Measurements from ENCODE around the gene IGSF21.

DNA sequence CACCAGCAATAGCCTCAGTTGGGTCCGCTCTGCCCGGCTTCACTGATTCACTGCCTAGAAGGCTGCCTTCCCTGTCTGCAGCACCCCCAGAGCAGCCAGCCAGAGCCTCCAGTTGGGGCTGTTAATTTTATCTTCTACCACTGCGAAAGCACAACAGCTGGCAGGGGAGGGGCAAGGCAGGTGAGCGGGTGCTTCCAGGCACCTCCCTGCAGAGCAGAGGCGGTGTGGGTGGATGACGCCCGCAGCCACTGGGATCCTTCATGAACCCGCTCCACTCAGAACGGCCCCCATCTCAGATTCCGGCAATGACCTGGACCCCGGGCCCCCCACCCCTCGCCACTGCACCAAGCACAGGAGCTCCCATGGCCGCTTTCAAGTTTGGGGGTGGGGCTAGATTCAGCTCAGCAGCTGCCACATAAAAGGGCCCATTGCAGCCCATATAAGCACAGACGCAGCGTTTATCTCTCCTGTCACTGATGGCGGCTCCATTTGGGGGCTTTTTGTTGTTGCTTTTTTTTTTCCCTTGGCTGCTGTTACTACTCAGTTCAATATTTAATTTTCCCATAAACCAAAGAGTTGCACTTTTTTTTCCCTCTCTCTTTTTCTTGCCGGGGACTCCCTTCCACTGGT, 245.2 kb downstream of the IGSF21 start:
- no peak for TF ChIP-seq CEBPB (IDR thresholded peaks at IDR 0.05)
- no peak for TF ChIP-seq EGR1 (IDR thresholded peaks at IDR 0.05)

All from Ishikawa (cell line).